ENCODE measurements around the gene KCTD1.
A peak's percentile ranks its signal among the peaks of the same experiment; 100 is the strongest.

The KCTD1 gene

GRCh38 chr18:26471826-26472225 is 76.5 kb downstream of the KCTD1 start:
- H3K4me3 ChIP-seq (ENCODE audit: low read length), result no peak overlapping the region
- no peak for TF ChIP-seq ZNF274 (IDR thresholded peaks at IDR 0.05; ENCODE audit: low read depth, low read length)

- no peak overlapping the region for H3K4me3 ChIP-seq (ENCODE audit: low read length)
- TF ChIP-seq ZNF274 (IDR thresholded peaks at IDR 0.05; ENCODE audit: low read depth, low read length), result no peak
Measured at GRCh38 chr18:26471027-26471426, 77.3 kb downstream of the KCTD1 start.

GRCh38 chr18:26470011-26470637 is 78.2 kb downstream of the KCTD1 start:
- TF ChIP-seq ZNF274 (IDR thresholded peaks at IDR 0.05; ENCODE audit: low read depth, low read length), result no peak
- no peak overlapping the region for H3K4me3 ChIP-seq (ENCODE audit: low read length)

- TF ChIP-seq ZNF274 (IDR thresholded peaks at IDR 0.05; ENCODE audit: low read depth, low read length), result no peak
- H3K4me3 ChIP-seq (ENCODE audit: low read length), result no peak overlapping the region
Measured at GRCh38 chr18:26468931-26469340, 79.4 kb downstream of the KCTD1 start.

- no peak for TF ChIP-seq ZNF274 (IDR thresholded peaks at IDR 0.05; ENCODE audit: low read depth, low read length)
- no peak overlapping the region for H3K4me3 ChIP-seq (ENCODE audit: low read length)
Measured at GRCh38 chr18:26466026-26466425, 82.3 kb downstream of the KCTD1 start.

- TF ChIP-seq ZNF274 (IDR thresholded peaks at IDR 0.05; ENCODE audit: low read depth, low read length), result no peak
- H3K4me3 ChIP-seq (ENCODE audit: low read length), result no peak overlapping the region
Measured at GRCh38 chr18:26465431-26465830, 82.9 kb downstream of the KCTD1 start.

GRCh38 chr18:26464128-26465011 is 84.0 kb downstream of the KCTD1 start:
- no peak overlapping the region for H3K4me3 ChIP-seq (ENCODE audit: low read length)
- TF ChIP-seq ZNF274 (IDR thresholded peaks at IDR 0.05; ENCODE audit: low read depth, low read length), result no peak

GRCh38 chr18:26462355-26462754 is 86.0 kb downstream of the KCTD1 start:
- H3K4me3 ChIP-seq (ENCODE audit: low read length), result no peak overlapping the region
- TF ChIP-seq ZNF274 (IDR thresholded peaks at IDR 0.05; ENCODE audit: low read depth, low read length), result no peak

- no peak for TF ChIP-seq ZNF274 (IDR thresholded peaks at IDR 0.05; ENCODE audit: low read depth, low read length)
- no peak overlapping the region for H3K4me3 ChIP-seq (ENCODE audit: low read length)
Measured at GRCh38 chr18:26461405-26461804, 86.9 kb downstream of the KCTD1 start.

GRCh38 chr18:26460449-26461091 is 87.8 kb downstream of the KCTD1 start:
- H3K4me3 ChIP-seq (ENCODE audit: low read length), result peak overlapping the region; percentile 25; the same call in 1 of the 2 replicates
- no peak for TF ChIP-seq ZNF274 (IDR thresholded peaks at IDR 0.05; ENCODE audit: low read depth, low read length)

- TF ChIP-seq ZNF274 (IDR thresholded peaks at IDR 0.05; ENCODE audit: low read depth, low read length), result no peak
- no peak overlapping the region for H3K4me3 ChIP-seq (ENCODE audit: low read length)
Measured at GRCh38 chr18:26459884-26460283, 88.5 kb downstream of the KCTD1 start.

- no peak for TF ChIP-seq ZNF274 (IDR thresholded peaks at IDR 0.05; ENCODE audit: low read depth, low read length)
- H3K4me3 ChIP-seq (ENCODE audit: low read length), result no peak overlapping the region
Measured at GRCh38 chr18:26459340-26459739, 89.0 kb downstream of the KCTD1 start.

- no peak for TF ChIP-seq ZNF274 (IDR thresholded peaks at IDR 0.05; ENCODE audit: low read depth, low read length)
- H3K4me3 ChIP-seq (ENCODE audit: low read length), result no peak overlapping the region
Measured at GRCh38 chr18:26458526-26459232, 89.7 kb downstream of the KCTD1 start.
